Brain microvascular endothelial cell (primary cell): ENCODE measurements around the gene CARHSP1.

Experiments used
- DNase-seq: peaks from one replicate; pipeline ENCODE4 v3.0.0-alpha.2; 2020
- H3K27ac ChIP-seq: fragments of 250-450 bp; sonication (Bioruptor Pico); 2 replicates; pipeline ENCODE4 v1.5.1; 2020; ENCODE audit warnings: mild to moderate bottlenecking, moderate library complexity
- H3K27me3 ChIP-seq: fragments of 250-450 bp; sonication (Bioruptor Pico); replicated peaks from 2 replicates; pipeline ENCODE4 v1.5.1; 2020; ENCODE audit warnings: mild to moderate bottlenecking
- H3K36me3 ChIP-seq: fragments of 250-450 bp; sonication (Bioruptor Pico); replicated peaks from 2 replicates; pipeline ENCODE4 v1.5.1; 2020; ENCODE audit warnings: mild to moderate bottlenecking
- H3K4me3 ChIP-seq: 2 replicates; pipeline ENCODE4 v1.5.1; 2011; ENCODE audit warnings: low read depth, mild to moderate bottlenecking, control low read depth, low read length, moderate library complexity
- CTCF ChIP-seq: IDR thresholded peaks from 2 replicates; pipeline ENCODE4 v1.5.1; 2011; ENCODE audit warnings: low read depth, mild to moderate bottlenecking, moderate library complexity, low read length, control low read depth, inconsistent platforms; ENCODE audit errors: missing control alignments
- in situ Hi-C: cut with HindIII; loops from 2 replicates; pipeline ENCODE4 v1.10.0; 2017; ENCODE audit warnings: low sequenced_read_pairs, low pct_ligation_motif_present

Gene CARHSP1

GRCh38 chr16:8855051-8855786, 13.6 kb downstream of the CARHSP1 start:
- H3K36me3 ChIP-seq: peaks cover 50% of the 10 kb centered on the region
- TF ChIP-seq CTCF: peak; percentile 33
- no peak for DNase-seq
- no peak overlapping the region for H3K27ac ChIP-seq
- in situ Hi-C loops: no loop called here
- H3K27me3 ChIP-seq: no peaks in the 10 kb centered on the region
- no peak overlapping the region for H3K4me3 ChIP-seq

GRCh38 chr16:8854298-8854948, 14.4 kb downstream of the CARHSP1 start:
- no peak for DNase-seq
- in situ Hi-C loops: no loop called here
- Histone ChIP-seq H3K27ac (no peak overlapping the region), H3K27me3 (no peaks in the 10 kb centered on the region), H3K4me3 (no peak overlapping the region), H3K36me3 (peaks cover 58% of the 10 kb centered on the region)
- no peak for TF ChIP-seq CTCF

DNA sequence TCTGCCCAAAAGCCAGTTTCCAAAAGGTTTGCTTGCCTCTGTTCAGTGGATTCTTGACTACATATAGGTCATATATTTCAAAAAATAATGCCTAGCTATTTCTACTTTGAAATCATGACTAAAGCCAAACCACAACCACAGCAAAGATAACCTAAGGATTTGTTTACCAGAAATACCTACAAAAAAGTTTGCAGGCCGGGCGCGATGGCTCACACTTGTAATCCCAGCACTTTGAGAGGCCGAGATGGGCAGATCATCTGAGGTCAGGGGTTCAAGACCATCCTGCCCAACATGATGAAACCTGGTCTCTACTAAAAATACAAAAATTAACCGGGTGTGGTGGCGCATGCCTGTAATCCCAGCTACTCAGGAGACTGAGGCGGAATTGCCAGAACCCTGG, 15.2 kb downstream of the CARHSP1 start:
- no peak for DNase-seq
- in situ Hi-C loops: no loop called here
- no peaks in the 10 kb centered on the region for H3K27me3 ChIP-seq
- no peak for TF ChIP-seq CTCF
- no peak overlapping the region for H3K4me3 ChIP-seq
- no peak overlapping the region for H3K27ac ChIP-seq
- peaks cover 57% of the 10 kb centered on the region for H3K36me3 ChIP-seq

DNA sequence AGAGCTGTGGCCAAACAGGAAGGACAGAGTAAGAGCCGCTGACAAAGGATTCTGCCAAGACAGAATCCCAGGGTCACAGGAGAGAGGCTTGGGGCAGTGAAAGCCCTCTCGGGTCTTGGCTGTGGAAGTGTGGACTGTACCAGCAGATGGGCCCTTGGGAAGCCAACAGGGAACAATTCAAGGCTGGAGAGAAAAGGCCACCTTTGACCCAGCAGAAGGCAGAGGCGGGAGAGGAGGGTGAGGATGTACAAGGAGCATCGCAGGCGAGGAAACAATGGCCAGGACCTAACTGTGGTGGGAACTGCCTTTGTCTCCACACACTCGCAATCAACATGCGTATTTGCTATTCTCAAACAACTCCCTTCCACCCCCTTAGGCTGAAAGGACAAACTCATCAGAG, 15.7 kb downstream of the CARHSP1 start:
- in situ Hi-C loops: no loop called here
- Histone ChIP-seq H3K27ac (no peak overlapping the region), H3K36me3 (peaks cover 61% of the 10 kb centered on the region), H3K27me3 (no peaks in the 10 kb centered on the region), H3K4me3 (no peak overlapping the region)
- no peak for TF ChIP-seq CTCF
- no peak for DNase-seq

DNA sequence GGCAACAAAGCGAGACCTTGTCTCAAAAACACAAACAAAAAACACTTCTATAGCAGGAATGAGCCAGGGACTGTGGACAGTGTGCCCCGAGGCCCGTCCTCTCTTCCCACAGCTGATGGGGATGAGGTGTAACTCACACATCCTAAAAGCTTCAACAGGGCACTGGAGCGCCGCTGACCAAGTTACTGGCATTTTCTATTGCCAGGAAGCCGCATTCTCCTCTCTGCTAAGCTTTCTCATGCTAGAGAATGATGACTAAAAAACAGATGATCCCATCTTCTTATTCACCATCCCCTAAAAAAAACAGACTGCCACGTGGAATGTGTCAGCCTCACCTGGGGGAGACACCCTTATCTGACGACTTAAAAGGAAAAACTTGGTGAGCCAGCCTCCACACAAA, 16.3 kb downstream of the CARHSP1 start:
- in situ Hi-C loops: no loop called here
- peaks cover 61% of the 10 kb centered on the region for H3K36me3 ChIP-seq

More for the DNA sequence above, 16.3 kb downstream of the CARHSP1 start:
- Histone ChIP-seq H3K27ac (no peak overlapping the region), H3K4me3 (no peak overlapping the region), H3K27me3 (no peaks in the 10 kb centered on the region)
- DNase-seq: no peak
- no peak for TF ChIP-seq CTCF
